Esophagus muscularis mucosa (tissue), 3 donors: ENCODE results near the gene LCN1.

Experiments
- CTCF ChIP-seq, 3 experiments: fragments of 200-600 bp in 2 of 3; fragments of 450-650 bp in 1 of 3; sonication (generic) in 2 of 3; IDR thresholded peaks; one replicate each; pipeline ENCODE4 v1.5.1; 2017 to 2019; ENCODE audit warnings: antibody characterized with exemption in 3 of 3, mild to moderate bottlenecking in 2 of 3, moderate library complexity in 1 of 3
- POLR2A ChIP-seq: fragments of 450-650 bp; IDR thresholded peaks from one replicate; pipeline ENCODE4 v1.6.1; 2017; ENCODE audit warnings: antibody characterized with exemption, moderate library complexity, mild to moderate bottlenecking, low read depth
- POLR2AphosphoS5 ChIP-seq, 2 donors: sonication (generic); formaldehyde crosslinking; IDR thresholded peaks; one replicate each; pipeline ENCODE4 v1.6.1; 2017; ENCODE audit warnings: antibody characterized with exemption in 2 of 2

- TF ChIP-seq POLR2A = no peak
- no peak for TF ChIP-seq CTCF (IDR thresholded peaks at IDR 0.05)
- no peak for TF ChIP-seq POLR2AphosphoS5 (IDR thresholded peaks at IDR 0.05)
Measured at GRCh38 chr9:135531096-135531495, 9.9 kb downstream of the LCN1 start.
